HL-60/S4 (cell line): Measurements from ENCODE around the gene CORIN.

Source experiments
- in situ Hi-C: fragments of 300-500 bp; cut with MboI; formaldehyde crosslinking; loops from 2 replicates; pipeline ENCODE4 v1.14.3; 2022; ENCODE audit warnings: low sequenced_read_pairs

Gene CORIN

DNA sequence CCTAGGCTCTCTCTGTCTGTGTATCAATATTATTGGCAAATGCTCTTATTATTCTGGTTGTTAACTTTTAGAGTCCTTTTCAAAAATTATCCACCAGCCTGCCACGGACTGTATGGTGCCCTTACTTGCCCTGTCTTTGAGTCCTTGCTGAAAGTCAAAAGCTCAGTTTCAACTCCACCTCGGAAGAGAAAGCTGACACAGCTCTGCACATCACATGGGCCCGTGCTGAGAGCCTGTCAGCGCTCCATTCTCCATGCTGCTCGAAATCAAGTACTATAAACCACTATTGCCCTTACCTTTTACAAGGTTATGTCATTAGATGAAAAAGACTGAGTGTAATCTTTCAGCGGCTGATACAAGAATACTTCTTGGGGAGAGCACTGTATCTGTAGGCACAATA, 141.0 kb downstream of the CORIN start:
- in situ Hi-C loops, result loop anchor here (25.0 kb wide), 1 partner anchor 390 kb away; no protein-coding TSS in a partner anchor

DNA sequence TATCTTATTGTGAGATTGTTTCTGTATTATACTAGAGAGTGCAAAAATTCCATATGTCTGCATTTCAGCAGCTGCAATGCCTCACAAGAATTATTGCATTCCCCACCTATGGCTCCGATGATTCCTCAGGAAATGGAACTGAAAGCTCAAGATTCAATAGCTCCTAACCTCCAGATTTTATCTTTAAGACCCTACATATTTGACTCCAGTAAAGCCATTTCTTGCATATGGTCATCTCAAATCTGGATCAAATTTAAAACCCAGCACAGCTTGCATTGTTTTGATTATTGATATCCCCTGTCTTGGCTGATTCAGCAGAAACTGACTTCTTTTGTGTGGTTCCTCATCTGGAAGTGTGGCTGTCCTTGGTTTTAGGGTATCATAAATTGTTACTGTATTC, 142.6 kb downstream of the CORIN start:
- in situ Hi-C loops, result loop anchor here (25.0 kb wide), 1 partner anchor 392 kb away; no protein-coding TSS in a partner anchor

- in situ Hi-C loops, result loop anchor here (25.0 kb wide), 1 partner anchor 393 kb away; no protein-coding TSS in a partner anchor
Observed at GRCh38 chr4:47694322-47694721, 143.5 kb downstream of the CORIN start.

GRCh38 chr4:47692691-47693090, 145.2 kb downstream of the CORIN start:
- in situ Hi-C loops, result loop anchor here (25.0 kb wide), 1 partner anchor 395 kb away; no protein-coding TSS in a partner anchor

- in situ Hi-C loops, result loop anchor here (25.0 kb wide), 1 partner anchor 395 kb away; no protein-coding TSS in a partner anchor
Observed at GRCh38 chr4:47691757-47692383, 146.0 kb downstream of the CORIN start.

- in situ Hi-C loops, result loop anchor here (25.0 kb wide), 1 partner anchor 397 kb away; no protein-coding TSS in a partner anchor
Observed at GRCh38 chr4:47690611-47691010, 147.3 kb downstream of the CORIN start.

DNA sequence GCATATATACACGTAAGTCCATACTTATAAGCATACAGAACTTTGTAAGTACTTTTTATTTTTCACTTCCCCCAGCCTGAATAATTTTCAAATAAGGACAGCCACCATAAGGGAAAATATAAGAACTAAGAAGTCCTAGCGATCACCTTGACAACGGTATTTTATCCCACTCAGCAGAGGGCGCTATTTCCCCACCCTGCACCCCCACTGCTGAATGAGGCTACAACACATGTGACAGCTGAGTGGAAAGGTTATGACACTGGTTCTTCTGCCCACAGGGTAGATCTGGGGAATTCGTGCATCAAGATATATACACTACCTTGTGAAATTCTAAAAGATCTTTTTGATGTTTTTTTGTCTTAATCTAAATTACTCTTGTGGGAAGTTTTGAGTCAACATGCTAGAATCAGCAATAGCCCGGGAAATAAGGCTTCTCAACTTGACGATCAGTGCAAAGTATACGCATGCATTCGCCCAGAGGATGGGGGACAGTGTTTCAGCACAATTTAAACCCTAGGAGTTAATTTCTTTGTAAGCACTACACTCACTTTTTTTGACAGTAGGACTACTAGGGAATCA, 151.5 kb downstream of the CORIN start:
- in situ Hi-C loops, result loop anchor here (10.0 to 25.0 kb wide), 2 partner anchors 248 to 401 kb away; no protein-coding TSS in a partner anchor

- in situ Hi-C loops, result loop anchor here (25.0 kb wide), 1 partner anchor 411 kb away; no protein-coding TSS in a partner anchor
Observed at GRCh38 chr4:47675806-47676205, 162.1 kb downstream of the CORIN start.

- in situ Hi-C loops, result no loop called here
Observed at GRCh38 chr4:47674144-47674543, 163.7 kb downstream of the CORIN start.

GRCh38 chr4:47672696-47673095, 165.2 kb downstream of the CORIN start:
- in situ Hi-C loops, result no loop called here

DNA sequence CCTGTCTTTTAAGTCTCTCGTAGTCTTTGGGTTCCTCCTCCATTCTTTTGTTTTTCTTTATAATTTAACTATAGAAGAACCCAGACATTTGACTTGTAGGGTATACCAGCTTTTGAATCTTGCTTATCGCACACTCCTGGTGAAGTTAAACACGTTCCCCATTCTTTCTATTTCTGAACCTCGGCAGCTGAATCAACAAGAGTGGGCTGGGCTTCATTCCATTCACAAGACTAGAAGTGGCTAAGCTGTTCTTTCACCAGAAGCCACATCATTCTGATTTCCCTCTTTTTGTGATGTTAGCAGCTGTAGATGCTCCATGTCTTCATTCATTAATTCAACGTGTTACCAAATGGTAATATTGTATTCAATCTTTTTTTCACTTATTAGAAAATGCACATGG, 167.9 kb downstream of the CORIN start:
- in situ Hi-C loops, result no loop called here

- in situ Hi-C loops, result no loop called here
Observed at GRCh38 chr4:47668810-47669408, 169.0 kb downstream of the CORIN start.

GRCh38 chr4:47668256-47668655, 169.6 kb downstream of the CORIN start:
- in situ Hi-C loops, result no loop called here

DNA sequence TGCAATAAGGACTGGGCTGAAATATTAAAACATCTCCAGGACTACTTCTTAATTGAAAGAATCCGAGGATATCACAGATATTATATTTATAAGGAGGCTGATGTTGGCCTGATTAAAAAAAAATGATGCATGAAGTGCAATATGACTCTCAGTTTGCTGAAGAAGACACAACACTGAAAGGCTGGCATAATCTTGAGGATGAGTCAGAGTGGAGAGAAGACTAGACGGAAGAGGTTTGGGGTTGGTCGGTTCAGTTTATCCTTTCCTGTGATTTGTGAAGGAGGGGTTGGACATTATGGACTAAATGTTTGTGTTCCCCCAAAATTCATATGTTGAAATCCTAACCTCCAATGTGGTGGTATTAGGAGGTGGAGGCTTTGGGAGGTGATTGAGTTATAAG, 170.3 kb downstream of the CORIN start:
- in situ Hi-C loops, result no loop called here

DNA sequence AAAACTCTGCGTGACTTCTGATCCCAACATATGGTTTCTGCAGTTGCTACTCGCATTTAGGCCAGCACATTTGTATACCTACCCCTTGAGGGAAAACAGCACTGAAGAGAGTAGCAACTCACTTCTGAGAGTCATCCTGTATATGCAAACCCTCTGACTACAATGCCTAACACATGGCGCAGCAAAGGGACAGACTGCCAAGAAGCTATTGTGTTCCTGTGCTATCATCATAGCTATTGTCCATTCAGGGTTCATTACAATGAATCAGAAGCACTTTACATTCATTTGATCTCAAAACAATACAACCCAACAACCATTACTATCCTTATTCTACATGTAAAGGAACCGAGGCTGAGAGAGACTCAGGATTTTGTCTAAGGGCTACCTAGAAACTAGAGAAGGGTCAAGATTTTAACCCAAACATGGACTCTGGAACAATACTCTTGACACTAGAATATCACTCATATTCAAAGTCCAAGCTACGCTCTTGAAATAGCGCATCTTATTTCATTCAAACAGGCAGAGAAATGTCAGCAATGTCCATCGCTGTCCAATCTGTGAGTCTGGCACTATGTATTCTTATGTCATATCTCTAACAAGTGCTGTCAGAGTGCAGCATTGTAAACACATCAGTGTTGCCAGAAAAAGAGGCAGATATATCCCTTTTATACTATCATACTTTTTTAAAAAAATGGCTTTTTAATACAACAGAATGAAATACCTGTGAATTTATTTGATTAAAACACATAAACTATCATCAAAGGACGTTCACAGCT, 173.6 kb downstream of the CORIN start:
- in situ Hi-C loops, result no loop called here

GRCh38 chr4:47662975-47663374, 174.9 kb downstream of the CORIN start:
- in situ Hi-C loops, result no loop called here

DNA sequence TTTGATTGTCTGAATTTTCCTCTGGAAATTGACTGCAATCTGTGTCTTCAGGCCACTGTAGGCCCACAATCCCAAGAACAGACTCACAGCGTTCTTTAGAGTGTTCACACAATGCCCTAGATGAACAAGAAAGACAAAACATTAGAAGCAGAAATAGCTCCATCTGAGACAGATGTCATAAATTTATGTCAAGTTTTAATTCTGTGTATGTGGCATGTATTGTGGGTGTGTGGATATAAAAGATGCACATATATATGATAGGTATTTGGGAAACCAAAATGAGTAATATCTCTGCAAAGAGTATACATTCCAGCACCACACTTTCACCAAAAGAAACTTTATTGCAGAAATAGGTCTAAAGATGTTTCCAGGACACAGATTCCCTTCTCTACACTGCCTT, 176.1 kb downstream of the CORIN start:
- in situ Hi-C loops, result no loop called here

DNA sequence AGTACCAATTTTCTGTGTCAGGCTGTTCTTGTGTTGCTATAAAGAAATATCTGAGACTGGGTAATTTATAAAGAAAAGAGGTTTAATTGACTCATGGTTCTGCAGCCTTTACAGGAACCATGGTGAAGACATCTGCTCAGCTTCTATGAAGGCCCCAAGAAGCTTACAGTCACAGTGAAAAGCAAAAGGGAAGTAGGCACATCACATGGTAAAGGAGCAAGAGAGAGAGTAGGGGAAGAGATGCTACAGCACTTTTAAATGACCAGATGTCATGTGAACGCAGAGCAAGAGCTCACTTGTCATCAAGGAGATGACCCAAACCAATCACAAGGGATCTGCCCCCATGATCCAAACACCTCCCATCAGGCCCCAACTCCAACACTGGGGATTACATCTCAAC, 178.5 kb downstream of the CORIN start:
- in situ Hi-C loops, result no loop called here

- in situ Hi-C loops, result no loop called here
Observed at GRCh38 chr4:47654972-47655693, 182.7 kb downstream of the CORIN start.

DNA sequence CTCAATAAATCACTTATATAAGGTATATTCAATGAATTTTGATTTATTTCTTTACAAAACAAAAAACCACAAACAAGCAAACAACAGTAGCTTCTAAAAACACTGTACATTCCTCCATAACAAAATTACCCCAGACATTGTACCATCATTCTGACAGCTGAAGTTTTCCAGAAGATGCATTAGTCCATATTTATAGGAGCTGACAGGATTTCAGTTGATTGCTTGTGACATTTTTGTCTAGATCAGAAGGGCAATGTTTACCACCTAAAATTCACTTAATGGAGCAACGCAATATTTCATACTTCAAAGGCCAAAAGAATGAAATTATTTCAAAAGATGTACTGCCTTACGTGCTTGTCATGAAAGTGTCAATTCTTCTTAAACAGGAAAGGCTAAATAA, 185.8 kb downstream of the CORIN start:
- in situ Hi-C loops, result no loop called here

- in situ Hi-C loops, result no loop called here
Observed at GRCh38 chr4:47651231-47651630, 186.6 kb downstream of the CORIN start.
